Hepatocyte (in vitro differentiated cells): Measurements from ENCODE around the gene FARP1. TPM values are rescaled to one million over a fixed set of nuclear protein-coding genes. Genes with fewer than 3 reads are reported as not detected.
A peak's percentile ranks its signal among the peaks of the same experiment; 100 is the strongest.

Source experiments
- DNase-seq: peaks from one replicate; pipeline ENCODE4 v3.0.0-alpha.2; 2016; ENCODE audit warnings: low spot score
- H2AFZ ChIP-seq: fragments of 200-600 bp; sonication (generic); 2 replicates; pipeline ENCODE4 v1.6.0; 2016; ENCODE audit warnings: antibody characterized with exemption, mild to moderate bottlenecking
- H3K27ac ChIP-seq: fragments of 200-600 bp; sonication (generic); 2 replicates; pipeline ENCODE4 v1.5.1; 2016; ENCODE audit warnings: mild to moderate bottlenecking
- H3K27me3 ChIP-seq: fragments of 200-600 bp; sonication (generic); 2 replicates; pipeline ENCODE4 v1.6.1; 2016
- H3K36me3 ChIP-seq: fragments of 200-600 bp; sonication (generic); replicated peaks from 2 replicates; pipeline ENCODE4 v1.5.1; 2016; ENCODE audit warnings: low read depth; ENCODE audit not compliant: insufficient read depth
- H3K4me1 ChIP-seq: fragments of 200-600 bp; sonication (generic); 2 replicates; pipeline ENCODE4 v1.5.1; 2016; ENCODE audit warnings: mild to moderate bottlenecking, moderate library complexity; ENCODE audit not compliant: insufficient read depth
- H3K4me2 ChIP-seq: fragments of 200-600 bp; sonication (generic); 2 replicates; pipeline ENCODE4 v1.6.0; 2016
- H3K4me3 ChIP-seq: fragments of 200-600 bp; sonication (generic); 2 replicates; pipeline ENCODE4 v1.5.1; 2016; ENCODE audit warnings: mild to moderate bottlenecking
- H3K79me2 ChIP-seq: fragments of 200-600 bp; sonication (generic); 2 replicates; pipeline ENCODE4 v1.6.0; 2017; ENCODE audit warnings: mild to moderate bottlenecking
- H3K9me2 ChIP-seq: fragments of 200-600 bp; sonication (generic); replicated peaks from 2 replicates; pipeline ENCODE4 v1.6.0; 2017; ENCODE audit warnings: mild to moderate bottlenecking; ENCODE audit not compliant: insufficient read depth
- H3K9me3 ChIP-seq: fragments of 200-600 bp; sonication (generic); 2 replicates; pipeline ENCODE4 v1.5.1; 2016; ENCODE audit warnings: low read depth, mild to moderate bottlenecking
- H4K20me1 ChIP-seq: fragments of 200-600 bp; sonication (generic); 2 replicates; pipeline ENCODE4 v1.6.0; 2016; ENCODE audit warnings: mild to moderate bottlenecking; ENCODE audit not compliant: insufficient read depth, poor library complexity, severe bottlenecking
- EZH2 ChIP-seq: fragments of 200-600 bp; sonication (generic); IDR thresholded peaks from 2 replicates; pipeline ENCODE4 v1.6.1; 2016; ENCODE audit warnings: antibody characterized with exemption, mild to moderate bottlenecking, borderline replicate concordance
- EZH2phosphoT487 ChIP-seq: fragments of 200-600 bp; sonication (generic); IDR thresholded peaks from one replicate; pipeline ENCODE4 v1.6.1; 2018; ENCODE audit warnings: antibody characterized with exemption, mild to moderate bottlenecking, low read depth, moderate library complexity; ENCODE audit not compliant: unreplicated experiment, severe bottlenecking
- WGBS: methylation state at CpG from one replicate; pipeline ENCODE4 v1.1.6; 2016; ENCODE audit warnings: low lambda C conversion rate; ENCODE audit errors: missing lambda C conversion rate; 5-methylcytosine and 5-hydroxymethylcytosine counted together
- polyA plus RNA-seq: library from polyadenylated mRNA; unstranded; fragments of >200 nt; fragmentation: Nextera tagmentation; extraction: Ambion mirVana; gene quantifications from 2 replicates; pipeline ENCODE4 v1.2.1, GENCODE V29; 2016
- total RNA-seq: library from RNA; depleted of rRNA; stranded (reverse); fragments of >200 nt; gene quantifications from 2 replicates; pipeline ENCODE4 v1.2.3, GENCODE V29; 2014
- TF ChIP-seq, protein P1 (sequence below): fragments of 200-600 bp; sonication (generic); IDR thresholded peaks from 2 replicates; pipeline ENCODE4 v1.5.1; 2016; ENCODE audit warnings: antibody characterized with exemption, mild to moderate bottlenecking; ENCODE audit not compliant: poor library complexity

Gene FARP1
- total and polyA plus RNA-seq, 2 experiments from 2014 or later, result 35.5 to 68.7 TPM

DNA sequence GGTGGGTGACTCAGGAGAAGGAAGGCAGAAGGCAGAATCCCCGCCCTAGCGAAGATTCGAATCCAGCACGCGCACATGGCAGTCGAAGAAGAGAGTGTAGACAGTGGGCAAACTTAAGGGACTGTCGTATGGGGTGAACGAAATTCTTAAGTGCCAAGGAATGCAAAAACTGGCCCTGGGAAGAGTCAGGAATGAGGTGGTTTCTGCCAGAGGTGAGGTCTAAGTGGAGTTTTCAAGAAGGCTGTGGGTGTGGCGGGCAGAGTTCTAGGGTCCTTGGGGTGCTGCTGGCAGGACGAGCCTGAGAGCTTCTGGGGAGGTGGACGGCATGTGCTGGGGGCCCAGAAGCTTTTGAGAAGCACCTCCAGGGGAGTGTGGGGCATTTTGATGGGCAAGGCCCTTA lies 98.1 kb downstream of the FARP1 start:
- Histone ChIP-seq H3K27me3 (no peaks in the 10 kb centered on the region), H3K27ac (peak overlapping the region; percentile 81), H3K79me2 (peaks cover 72% of the 10 kb centered on the region), H3K4me3 (no peak overlapping the region), H3K4me2 (no peak overlapping the region), H3K9me2 (no peaks in the 10 kb centered on the region), H2AFZ (no peak overlapping the region), H3K4me1 (peaks cover 13% of the 10 kb centered on the region), H3K9me3 (no peaks in the 10 kb centered on the region), H3K36me3 (no peaks in the 10 kb centered on the region), H4K20me1 (no peaks in the 10 kb centered on the region)
- 98% methylated on average over 11 of the region's 11 CpGs for WGBS
- DNase-seq, result no peak
- TF ChIP-seq, protein P1, sequence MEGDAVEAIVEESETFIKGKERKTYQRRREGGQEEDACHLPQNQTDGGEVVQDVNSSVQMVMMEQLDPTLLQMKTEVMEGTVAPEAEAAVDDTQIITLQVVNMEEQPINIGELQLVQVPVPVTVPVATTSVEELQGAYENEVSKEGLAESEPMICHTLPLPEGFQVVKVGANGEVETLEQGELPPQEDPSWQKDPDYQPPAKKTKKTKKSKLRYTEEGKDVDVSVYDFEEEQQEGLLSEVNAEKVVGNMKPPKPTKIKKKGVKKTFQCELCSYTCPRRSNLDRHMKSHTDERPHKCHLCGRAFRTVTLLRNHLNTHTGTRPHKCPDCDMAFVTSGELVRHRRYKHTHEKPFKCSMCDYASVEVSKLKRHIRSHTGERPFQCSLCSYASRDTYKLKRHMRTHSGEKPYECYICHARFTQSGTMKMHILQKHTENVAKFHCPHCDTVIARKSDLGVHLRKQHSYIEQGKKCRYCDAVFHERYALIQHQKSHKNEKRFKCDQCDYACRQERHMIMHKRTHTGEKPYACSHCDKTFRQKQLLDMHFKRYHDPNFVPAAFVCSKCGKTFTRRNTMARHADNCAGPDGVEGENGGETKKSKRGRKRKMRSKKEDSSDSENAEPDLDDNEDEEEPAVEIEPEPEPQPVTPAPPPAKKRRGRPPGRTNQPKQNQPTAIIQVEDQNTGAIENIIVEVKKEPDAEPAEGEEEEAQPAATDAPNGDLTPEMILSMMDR, result no peak
- TF ChIP-seq EZH2phosphoT487 (no peak), EZH2 (no peak)

DNA sequence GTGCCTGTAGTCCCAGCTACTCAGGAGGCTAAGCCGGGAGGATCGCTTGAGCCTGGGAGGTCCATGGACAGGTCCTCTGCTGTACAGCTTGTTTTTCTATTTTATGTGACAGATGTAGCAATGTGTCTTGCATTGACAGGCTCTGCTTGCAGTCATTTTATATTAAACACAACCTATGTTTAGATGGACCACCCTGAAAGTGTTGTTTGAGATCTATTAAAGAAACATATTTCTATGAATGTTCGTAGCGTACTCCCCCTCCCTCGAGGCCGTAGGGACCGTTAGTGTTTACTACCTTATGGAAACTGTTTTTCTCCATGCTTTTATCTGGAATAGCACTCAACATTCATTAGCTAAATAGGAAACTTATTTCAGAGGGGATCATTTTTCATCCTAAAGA lies 99.1 kb downstream of the FARP1 start:
- Histone ChIP-seq H4K20me1 (no peaks in the 10 kb centered on the region), H2AFZ (no peak overlapping the region), H3K27ac (peak overlapping the region; percentile 64), H3K27me3 (no peaks in the 10 kb centered on the region), H3K9me2 (no peaks in the 10 kb centered on the region), H3K79me2 (peaks cover 65% of the 10 kb centered on the region), H3K4me3 (no peak overlapping the region), H3K9me3 (no peaks in the 10 kb centered on the region), H3K4me1 (peaks cover 18% of the 10 kb centered on the region), H3K4me2 (no peak overlapping the region), H3K36me3 (no peaks in the 10 kb centered on the region)
- 47% methylated on average over 7 of the region's 7 CpGs for WGBS
- no peak for DNase-seq
- TF ChIP-seq, protein P1, result no peak
- TF ChIP-seq EZH2 (no peak), EZH2phosphoT487 (no peak)

DNA sequence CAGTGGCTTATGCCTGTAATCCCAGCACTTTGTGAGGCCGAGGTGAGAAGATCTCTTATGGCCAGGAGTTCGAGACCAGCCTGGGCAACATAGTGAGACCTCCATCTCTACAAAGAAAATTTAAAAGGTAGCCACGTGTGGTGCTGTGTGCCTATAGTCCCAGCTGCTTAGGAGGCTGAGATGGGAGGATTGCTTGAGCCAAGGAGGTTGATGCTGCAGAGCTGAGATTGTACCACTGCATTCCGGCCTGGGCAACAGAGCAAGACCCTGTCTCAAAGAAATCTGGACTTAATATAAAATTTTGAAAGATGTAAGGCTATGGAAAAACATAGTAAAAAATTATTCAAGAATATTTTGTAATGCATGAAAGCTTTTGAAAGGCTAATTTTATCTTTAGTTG lies 99.5 kb downstream of the FARP1 start:
- no peak overlapping the region for H3K4me2 ChIP-seq
- H3K79me2 ChIP-seq, result peaks cover 65% of the 10 kb centered on the region
- WGBS, result 80% methylated on average over 4 of the region's 4 CpGs
- peak overlapping the region; percentile 64 for H3K27ac ChIP-seq
- H2AFZ ChIP-seq, result no peak overlapping the region
- no peaks in the 10 kb centered on the region for H4K20me1 ChIP-seq
- H3K4me1 ChIP-seq, result peaks cover 19% of the 10 kb centered on the region
- no peak for DNase-seq
- H3K9me2 ChIP-seq, result no peaks in the 10 kb centered on the region
- H3K27me3 ChIP-seq, result no peaks in the 10 kb centered on the region
- H3K4me3 ChIP-seq, result no peak overlapping the region
- no peaks in the 10 kb centered on the region for H3K36me3 ChIP-seq
- TF ChIP-seq, protein P1, result no peak
- TF ChIP-seq EZH2phosphoT487 (no peak), EZH2 (no peak)
- H3K9me3 ChIP-seq, result no peaks in the 10 kb centered on the region

DNA sequence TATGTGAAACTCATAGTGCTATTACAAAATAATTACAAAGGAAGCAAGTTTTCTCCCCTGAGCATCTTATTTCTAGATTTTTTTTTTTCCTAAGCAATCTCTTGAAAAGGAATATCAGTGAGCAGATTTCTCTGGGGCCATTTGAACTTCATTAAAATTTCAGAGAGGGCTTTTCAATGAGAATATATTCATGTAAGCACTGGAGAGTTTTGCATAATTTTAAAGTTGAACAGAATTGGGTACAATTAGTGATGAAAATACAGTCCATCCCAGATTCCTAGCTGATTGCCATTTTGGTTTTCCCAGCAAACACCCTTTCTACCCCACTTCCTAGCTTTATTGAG lies 101.0 kb downstream of the FARP1 start:
- no peak overlapping the region for H3K4me2 ChIP-seq
- no peaks in the 10 kb centered on the region for H4K20me1 ChIP-seq
- H3K36me3 ChIP-seq, result no peaks in the 10 kb centered on the region
- H3K4me1 ChIP-seq, result peaks cover 19% of the 10 kb centered on the region
- H2AFZ ChIP-seq, result no peak overlapping the region
- no peaks in the 10 kb centered on the region for H3K9me2 ChIP-seq
- H3K27me3 ChIP-seq, result no peaks in the 10 kb centered on the region
- no peak for TF ChIP-seq EZH2
- TF ChIP-seq, protein P1, result no peak
- no peak overlapping the region for H3K4me3 ChIP-seq
- no peak for DNase-seq
- H3K27ac ChIP-seq, result no peak overlapping the region
- H3K9me3 ChIP-seq, result no peaks in the 10 kb centered on the region
- H3K79me2 ChIP-seq, result peaks cover 64% of the 10 kb centered on the region
